NCI-H2227 (cell line): ENCODE results near the gene METTL21A.
A peak's percentile ranks its signal among the peaks of the same experiment; 100 is the strongest.

Experiments
- DNase-seq: peaks from one replicate; lab custom pipeline; 2025; ENCODE audit not compliant: unreplicated experiment; lab: John Stamatoyannopoulos, UW

The METTL21A gene

GRCh38 chr2:207624185-207625013 is 795 bp downstream of the METTL21A start:
- DNase-seq: peak; percentile 79

GRCh38 chr2:207621501-207622039 is 3.6 kb downstream of the METTL21A start:
- DNase-seq: no peak

DNA sequence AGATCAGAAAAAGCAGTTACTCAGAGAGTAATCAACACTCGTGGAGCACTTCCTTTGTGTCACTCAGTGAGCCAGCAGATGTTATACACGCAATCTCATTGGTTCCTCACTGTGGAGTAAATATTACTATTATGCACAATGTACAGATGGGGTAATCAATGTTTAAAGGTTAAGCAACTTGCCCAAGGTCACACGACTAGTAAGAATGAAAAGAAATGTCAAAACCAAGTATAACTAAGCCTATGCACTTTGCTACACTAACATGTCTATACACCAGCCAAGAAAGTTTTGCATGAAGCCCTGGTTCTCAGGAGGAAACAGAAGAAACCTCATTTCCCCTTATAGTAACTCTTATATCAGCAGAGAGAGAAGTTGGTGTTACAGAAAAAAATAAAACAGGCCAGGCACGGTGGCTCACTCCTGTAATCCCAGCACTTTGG is 5.4 kb downstream of the METTL21A start:
- no peak for DNase-seq

- DNase-seq: no peak
These were observed 8.1 kb downstream of the METTL21A start for GRCh38 chr2:207617011-207617671.

GRCh38 chr2:207616185-207616584 is 9.0 kb downstream of the METTL21A start:
- no peak for DNase-seq

- DNase-seq: no peak
These were observed 10.4 kb downstream of the METTL21A start for GRCh38 chr2:207614824-207615223.

- DNase-seq: no peak
These were observed 12.5 kb downstream of the METTL21A start for GRCh38 chr2:207612714-207613113.

DNA sequence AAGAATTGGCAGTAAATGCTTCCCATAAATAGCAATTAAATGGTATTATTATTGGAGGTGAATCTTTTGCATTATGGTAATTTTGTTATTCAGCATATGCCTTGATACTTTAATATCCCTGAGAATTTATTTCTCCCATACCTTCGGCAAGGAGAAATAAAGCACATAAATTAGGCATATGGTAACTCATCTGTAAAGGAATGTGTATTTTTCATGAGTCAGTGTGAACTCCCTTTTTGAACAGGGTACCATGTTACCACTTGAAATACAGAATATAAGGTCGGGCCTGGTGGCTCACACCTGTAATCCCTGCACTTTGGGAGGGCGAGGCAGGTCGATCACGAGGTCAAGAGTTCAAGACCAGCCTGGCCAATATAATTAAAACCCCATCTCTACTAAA is 18.4 kb downstream of the METTL21A start:
- no peak for DNase-seq

GRCh38 chr2:207606399-207606798 is 18.8 kb downstream of the METTL21A start:
- DNase-seq: no peak

DNA sequence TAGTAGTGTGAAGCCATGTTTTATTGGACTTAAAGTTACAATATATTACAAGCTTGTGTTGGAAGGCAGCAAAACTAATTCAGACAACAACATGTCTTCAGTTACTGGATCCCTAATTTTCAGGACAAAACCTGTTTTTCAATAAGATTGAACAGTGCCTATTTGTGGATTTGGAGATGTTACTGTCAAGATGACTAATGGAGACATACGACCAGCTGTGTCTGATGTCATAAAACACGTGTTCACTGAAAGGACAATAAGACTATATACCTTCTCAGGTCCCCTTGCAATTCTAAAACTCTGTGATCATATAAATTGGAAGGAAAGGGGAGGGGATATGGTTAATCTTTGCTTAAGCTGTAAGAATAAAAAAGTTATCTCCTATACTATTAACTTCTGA is 21.7 kb downstream of the METTL21A start:
- no peak for DNase-seq

GRCh38 chr2:207601774-207602173 is 23.4 kb downstream of the METTL21A start:
- DNase-seq: no peak

- no peak for DNase-seq
These were observed 25.0 kb downstream of the METTL21A start for GRCh38 chr2:207600231-207600630.

GRCh38 chr2:207599636-207600035 is 25.6 kb downstream of the METTL21A start:
- DNase-seq: no peak

DNA sequence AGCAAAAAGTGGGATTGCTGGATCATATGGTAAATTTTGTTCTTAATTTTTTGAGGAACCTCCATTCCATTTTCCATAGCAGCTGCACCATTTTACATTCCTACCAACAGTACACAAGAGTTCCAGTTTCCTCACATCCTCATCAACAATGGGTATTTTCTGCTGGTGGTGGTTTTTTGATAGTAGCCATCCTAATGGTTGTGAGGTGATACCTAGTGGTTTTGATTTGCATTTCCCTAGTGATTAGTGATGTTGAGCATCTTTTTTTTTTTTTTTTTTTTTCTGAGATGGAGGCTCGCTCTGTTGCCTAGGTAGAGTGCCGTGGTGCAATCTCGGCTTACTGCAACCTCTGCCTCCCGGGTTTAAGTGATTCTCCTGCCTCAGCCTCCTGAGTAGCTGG is 30.5 kb downstream of the METTL21A start:
- DNase-seq: no peak

DNA sequence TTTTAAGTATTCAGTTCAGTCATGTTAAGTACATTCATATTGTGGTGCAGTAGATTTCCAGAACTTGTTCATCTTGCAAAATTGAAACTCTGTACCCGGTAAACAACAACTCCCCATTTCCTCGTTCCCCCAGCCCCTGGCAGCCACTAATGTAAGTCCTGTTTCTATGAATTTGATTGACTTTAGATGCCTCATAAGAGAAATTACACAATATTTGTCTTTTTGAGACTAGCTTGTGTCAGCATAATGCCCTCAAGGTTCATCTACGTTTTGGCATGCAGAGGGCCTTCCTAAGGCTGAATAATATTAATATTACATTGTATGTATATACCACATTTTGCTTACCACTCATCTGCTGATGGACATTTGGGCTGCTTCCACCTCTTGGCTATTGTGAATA is 30.9 kb downstream of the METTL21A start:
- DNase-seq: no peak

- no peak for DNase-seq
These were observed 31.9 kb downstream of the METTL21A start for GRCh38 chr2:207593277-207593676.

- DNase-seq: no peak
These were observed 36.1 kb downstream of the METTL21A start for GRCh38 chr2:207589143-207589542.

- no peak for DNase-seq
These were observed 37.9 kb downstream of the METTL21A start for GRCh38 chr2:207587305-207587704.

DNA sequence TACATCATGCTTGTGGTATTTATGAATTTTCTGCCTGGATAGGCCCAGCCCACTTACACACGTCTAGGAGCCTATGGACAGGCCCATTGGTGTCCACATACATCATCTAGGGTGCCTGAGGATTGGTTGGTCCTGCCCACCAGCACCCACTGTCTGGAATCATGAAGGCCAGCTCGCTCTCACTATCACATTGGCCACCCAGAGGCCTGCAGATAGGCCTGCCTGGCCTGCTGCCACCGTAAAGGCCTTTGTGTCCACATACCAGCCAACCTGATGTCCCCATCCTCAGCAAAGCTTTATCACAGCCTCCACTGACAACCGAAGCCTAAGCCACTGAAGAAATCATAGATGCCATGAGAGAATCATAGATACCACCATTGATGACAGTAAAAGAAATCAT is 40.2 kb downstream of the METTL21A start:
- DNase-seq: no peak

DNA sequence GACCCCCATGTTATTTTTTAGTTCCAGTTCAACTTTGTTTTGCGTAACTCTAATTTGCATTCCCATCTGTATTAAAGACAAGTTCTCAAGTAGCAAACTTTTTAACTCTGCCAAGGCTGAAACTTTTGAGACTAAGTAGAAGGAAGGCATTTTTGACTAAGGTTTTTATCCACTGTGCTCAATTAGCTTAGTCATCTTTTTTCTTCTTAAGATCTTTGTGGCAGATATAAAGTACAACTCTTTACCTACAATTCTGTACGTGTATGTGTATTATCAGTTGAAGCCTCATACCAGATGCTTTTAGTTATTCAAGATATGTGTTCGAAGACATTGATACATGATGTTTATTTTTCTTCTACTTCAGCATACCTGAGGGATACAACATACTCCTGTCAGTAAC is 53.8 kb downstream of the METTL21A start:
- no peak for DNase-seq

GRCh38 chr2:207567671-207568070 is 57.5 kb downstream of the METTL21A start:
- DNase-seq: no peak
